GDM1 (cell line): ENCODE data around the gene C3orf70.
"Not testable (repeated sequence)": the region's sequence is repeated elsewhere in the genome, so short reads cannot be mapped to it uniquely, and the experiment has no call there.

Source experiments
- DNase-seq: peaks from one replicate; lab custom pipeline; 2025; lab: John Stamatoyannopoulos, UW

C3orf70 gene

DNA sequence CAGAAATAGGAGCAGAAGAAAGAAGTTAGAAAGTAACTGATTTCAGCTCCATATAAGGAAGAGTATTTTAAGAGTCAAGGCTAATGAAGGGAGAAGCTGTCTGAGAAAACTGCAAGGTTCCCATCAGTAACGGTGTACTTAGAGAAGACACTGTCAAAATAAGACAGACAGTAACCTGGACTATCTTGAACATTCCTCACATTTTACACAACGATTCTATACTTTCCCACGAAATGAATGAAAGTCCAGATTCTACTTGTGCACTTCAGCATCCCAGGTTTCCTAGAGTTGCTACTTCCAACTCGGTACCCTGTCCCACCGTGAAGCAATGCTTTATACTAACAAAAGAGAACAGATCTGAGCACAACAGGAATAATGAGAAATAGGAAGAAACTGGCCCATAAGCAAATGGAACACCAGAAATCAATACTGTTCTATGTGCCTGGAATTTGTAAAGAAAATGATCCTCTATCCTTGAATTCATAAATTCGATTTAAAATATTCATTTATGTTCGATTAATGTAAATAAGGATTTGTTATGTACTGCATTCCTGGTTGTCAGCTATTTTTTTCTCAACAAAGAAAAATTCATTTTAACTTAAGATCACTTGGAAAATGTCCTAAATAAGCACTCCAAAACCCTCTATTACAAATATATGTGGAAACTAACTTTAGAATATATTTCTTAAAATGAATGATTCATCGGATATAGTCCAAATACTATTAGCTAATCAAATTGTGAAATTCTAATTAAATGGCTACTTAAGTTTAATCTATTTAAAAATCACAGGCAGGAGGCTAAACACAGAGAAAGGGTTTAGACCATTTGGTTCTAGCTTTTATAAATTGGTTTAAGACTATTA, 1.5 kb downstream of the C3orf70 start:
- no peak for DNase-seq

DNA sequence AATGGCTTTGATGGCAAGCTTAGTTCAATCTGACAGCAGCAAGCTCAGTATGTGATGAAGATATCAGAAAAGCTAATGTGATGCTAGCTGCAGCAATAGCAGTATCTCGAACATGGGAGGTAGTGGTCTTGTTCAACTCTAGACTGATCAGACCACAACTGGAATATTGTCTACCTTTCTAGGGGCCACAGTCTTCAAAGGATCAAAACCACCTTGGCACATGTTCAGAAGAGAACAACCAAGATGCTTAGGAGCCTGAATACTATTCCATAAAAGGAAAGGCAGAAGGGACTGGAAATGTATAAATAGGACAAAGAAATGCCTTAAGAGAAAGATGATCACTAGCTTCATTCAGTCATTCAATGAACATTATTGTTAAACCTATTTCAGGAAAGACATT, 2.3 kb downstream of the C3orf70 start:
- no peak for DNase-seq

DNA sequence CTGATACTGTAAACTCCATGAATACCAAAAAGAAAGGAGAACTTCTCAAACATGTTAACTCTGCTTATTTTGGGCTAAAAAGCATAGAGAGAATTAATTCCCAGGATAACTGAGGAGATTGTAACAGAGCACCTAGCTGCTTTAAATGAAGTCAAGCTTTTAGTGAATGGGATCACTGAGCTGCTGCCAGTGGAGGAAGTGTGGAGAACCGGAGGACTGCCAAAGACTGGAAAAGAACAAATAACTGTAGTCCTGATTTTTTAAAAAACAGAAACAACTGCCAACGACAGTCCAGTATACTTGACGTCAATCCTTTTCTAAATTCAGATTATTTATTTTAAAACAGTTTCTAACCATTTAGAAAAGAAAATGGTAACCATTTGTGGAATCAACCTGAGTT, 3.3 kb downstream of the C3orf70 start:
- DNase-seq: no peak

DNA sequence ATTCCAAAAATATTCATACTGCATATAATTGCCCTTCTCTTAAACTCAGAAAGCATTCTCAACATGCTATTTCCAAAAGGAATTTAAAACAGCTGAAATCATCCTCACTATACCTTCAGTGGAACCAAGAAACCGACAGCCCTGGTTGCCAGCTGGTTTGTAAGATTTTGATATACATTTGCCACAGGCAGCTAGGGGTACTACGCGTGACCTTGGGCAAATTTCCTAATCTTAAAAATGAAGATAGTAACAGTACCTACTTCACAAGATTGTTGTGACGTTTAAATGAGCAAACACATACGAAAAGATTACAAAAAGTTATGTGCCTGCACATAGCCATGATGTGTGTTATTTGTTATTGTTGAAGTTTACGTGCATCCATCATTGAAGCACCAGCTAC, 7.3 kb downstream of the C3orf70 start:
- no peak for DNase-seq

DNA sequence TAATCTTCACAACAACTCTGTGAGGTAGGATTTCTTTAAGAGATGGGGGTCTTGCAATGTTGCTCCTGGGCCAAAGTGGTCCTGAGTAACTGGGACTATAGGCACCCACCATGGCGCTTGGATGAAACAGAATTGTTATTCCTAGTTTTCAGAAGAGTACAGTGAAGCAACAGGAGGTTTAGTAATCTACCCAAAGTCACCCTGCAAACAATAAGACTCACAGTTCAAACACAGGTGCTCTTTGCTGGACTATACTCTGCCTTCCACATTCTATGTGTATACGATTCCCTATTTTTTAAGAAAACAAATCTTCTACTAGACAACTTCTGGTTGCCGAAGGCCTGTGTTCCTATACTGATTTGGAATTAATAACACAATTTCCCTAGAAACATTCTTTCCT, 8.1 kb downstream of the C3orf70 start:
- no peak for DNase-seq

DNA sequence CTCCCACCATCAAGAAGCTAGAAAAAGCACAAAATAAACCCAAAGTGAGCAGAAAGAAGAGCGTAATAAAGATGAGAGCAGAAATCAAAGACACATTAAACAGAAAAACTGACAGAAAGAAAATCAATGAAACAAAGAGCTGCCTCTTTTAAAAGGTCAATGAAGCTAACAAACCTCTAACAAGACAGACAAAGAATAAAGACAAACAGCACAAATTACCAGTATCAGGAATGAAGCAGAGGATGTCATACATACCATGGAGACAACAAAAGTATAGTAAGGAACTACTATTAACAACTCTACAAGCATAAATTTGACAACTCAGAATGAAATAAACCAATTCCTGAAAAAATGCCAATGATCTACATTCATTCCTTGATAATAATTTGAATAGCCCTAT, 15.0 kb downstream of the C3orf70 start:
- no peak for DNase-seq

DNA sequence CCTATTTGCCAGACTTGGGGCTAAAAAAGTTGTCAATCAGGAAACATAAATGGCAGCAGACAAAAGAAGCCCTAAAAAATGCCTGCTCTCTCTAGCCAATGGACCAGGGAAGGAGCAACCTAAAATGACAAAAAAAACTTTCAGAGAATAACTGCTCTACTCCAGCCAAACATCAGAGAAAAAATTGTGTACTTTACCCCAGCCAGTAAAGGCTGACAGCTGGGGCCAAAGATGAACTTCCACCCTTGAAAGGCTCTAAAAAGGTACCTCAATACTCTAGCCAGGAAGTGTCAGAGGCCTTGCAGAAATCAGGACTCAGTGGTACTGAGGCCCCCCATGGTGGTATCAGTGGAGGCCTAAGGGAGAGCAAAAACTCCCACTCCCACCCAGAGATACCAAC, 18.4 kb downstream of the C3orf70 start:
- no peak for DNase-seq

DNA sequence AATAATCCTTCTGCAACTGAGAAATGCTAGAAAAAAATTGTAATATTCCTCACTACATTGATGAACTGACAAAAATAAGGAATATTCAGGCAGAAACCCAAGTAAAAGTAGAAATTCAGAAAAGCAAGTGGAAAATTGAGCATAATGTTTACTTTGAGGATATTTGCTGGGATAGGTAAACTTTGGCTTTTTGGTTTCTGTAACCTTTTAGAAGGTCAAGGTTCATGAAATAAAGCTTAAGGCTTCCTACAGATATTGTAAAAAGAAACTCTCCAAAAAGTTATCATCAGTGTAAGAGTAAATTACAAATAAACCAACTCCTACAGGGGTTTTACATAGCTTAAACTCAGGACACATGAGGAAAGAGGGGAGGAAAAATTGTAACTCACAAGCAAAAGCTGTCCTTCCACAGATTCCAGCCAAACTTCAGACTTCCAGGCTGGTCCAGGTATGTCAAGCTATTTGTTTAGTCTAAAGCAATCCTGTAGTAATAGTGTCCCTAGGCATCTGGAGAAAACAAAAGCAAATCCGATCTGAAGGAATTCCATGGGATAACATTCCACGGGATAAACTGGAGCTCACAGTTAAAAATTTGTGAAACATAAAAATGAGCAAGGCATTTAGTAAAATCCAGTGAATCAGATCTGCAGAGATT, 21.1 kb downstream of the C3orf70 start:
- no peak for DNase-seq

DNA sequence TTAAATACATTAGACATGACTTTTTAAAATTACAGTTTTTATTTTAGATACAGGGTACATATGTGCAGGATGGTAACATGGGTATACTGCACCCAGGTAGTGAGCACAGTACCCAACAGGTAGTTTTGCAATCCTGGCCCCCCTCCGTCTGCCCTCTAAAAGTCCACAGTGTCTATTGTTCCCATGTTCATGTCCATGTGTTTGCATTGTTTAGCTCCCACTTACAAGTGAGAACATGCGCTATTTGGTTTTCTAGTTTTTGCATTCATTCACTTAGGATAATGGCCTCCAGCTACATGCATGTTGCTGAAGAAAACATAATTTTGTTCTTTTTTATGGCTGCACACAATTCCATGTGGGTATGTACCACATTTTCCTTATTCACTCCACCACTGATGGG, 23.8 kb downstream of the C3orf70 start:
- DNase-seq: no peak

DNA sequence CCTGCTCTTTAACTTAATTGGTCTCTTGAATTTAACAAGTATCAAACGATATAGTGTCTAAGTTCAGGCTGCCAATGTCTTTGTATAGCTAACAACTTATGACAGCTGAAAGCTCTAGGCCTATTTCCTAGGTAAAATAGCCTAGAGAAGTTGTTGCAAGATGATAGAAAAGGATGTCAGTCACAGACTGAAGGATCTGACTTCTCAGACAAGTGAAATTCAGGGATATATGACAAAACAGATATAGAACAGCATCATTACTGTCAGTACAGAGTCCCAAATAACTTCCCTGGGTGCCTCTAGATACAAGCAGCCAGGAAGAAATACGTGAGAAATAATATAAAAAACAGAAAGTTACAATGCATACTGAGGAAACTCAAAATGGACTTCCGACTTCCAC, 26.7 kb downstream of the C3orf70 start:
- no peak for DNase-seq

DNA sequence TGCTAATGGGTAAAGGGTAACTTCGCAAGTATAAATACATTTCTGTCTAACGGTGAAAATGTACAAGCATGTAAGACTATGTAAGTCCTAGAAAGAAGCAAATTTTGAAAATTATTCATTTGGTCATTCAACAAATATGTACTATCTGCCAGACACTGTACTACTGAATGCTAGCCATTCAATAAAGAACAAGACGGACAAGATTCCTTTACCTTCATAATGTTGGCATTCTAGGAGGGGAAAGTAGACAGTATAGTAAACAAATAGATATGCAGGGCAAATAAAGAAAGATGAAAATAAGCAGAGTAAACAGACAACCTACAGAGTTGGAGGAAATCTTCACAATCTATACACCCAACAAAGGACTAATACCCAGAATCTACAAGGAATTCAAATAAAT, 32.7 kb downstream of the C3orf70 start:
- DNase-seq: no peak

DNA sequence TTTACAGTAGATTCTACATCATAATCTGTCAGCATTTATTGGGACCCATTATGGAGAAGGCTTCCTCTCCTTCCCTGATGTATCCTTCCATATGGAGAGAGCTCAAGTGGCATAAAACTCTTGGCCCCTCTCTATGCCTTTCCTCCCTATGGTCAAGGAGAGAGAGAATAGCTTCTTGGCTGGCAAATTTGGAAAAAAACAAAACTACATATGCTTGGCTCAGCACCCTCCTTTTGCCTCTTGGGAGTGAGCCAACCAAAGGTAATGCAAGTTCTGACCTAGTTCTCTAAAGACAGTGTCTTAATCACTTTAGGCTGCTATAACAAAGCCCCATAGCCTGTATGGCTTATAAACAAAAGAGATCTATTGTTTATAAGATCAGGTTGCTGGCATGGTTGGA, 37.5 kb downstream of the C3orf70 start:
- no peak for DNase-seq

DNA sequence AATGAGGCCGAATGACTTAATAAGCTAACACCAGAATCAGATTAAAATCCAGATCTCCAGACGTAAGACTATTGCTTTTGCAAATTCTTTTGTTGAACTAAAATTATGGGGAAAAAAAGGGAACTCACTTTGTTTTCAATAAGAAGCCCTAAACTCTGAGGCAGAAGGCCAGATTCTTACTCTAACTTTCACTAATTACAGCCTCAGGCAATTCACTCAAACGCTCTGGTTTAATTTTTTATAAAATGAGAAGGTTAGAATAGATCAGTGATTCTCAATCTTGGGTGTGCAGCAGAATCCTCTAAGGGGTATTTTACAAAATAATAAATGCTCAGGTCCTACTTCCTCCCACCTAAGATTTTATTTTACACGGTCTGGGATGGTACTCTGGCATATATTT, 38.1 kb downstream of the C3orf70 start:
- DNase-seq: no peak

DNA sequence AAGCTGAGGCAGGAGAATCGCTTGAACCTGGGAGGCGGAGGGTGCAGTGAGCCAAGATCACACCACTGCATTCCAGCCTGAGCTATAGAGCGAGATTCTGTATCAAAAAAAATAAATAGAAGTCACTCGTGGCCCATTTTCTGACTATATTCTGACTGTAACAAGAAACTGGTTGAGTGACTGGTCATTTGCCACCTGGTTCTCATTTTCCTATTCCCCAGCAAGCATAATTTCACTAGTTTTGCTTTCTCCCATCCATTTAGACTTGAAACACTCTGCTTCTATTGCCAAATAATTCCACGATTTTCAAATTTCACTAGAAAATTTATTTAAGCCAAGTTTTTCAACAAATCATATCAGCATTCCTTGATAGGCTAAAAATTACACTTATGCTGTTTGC, 40.7 kb downstream of the C3orf70 start:
- DNase-seq: no peak

DNA sequence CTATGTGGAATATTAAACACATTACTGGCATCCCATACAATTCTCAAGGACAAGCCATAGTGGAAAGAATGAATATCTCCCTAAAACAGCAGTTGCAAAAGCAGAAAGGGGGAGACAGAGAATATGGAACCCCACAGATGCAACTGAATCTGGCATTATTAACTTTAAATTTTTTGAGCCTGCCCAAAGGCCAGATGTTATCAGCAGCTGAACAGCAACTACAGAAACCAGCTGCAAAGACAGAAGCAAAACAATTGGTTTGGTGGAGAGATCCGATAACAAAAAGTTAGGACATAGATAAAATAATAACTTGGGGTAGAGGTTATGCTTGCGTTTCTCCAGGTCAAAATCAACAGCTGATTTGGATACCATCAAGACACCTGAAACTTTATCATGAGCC, 43.8 kb downstream of the C3orf70 start:
- DNase-seq: not testable (repeated sequence)

DNA sequence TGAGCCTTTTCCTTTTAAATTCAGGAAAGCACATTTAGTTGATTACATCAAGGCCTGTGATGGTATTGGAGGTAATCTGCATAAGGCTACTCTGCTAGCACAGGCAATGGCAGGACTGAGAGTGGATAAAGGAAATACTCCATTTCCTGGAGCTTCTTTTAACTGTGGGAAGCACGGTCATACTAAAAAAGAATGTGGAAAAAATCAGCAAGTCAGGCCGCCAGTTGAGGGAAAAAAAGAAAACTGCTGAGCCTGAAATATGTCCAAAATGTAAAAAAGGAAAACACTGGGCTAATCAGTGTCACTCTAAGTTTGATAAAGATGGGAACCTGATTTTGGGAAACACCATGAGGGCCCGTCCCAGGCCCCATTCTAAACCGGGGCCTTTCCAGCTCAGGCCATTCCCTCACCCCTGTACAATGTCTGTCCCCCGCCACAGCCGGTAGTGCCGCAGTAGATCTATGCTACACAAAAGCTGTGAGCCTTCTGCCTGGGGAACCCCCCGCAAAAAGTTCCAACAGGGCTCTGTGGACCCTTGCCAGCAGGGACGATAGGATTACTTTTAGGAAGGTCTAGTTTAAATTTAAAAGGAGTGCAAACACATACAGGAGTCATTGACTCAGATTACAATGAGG, 46.5 kb downstream of the C3orf70 start:
- DNase-seq: not testable (repeated sequence)

DNA sequence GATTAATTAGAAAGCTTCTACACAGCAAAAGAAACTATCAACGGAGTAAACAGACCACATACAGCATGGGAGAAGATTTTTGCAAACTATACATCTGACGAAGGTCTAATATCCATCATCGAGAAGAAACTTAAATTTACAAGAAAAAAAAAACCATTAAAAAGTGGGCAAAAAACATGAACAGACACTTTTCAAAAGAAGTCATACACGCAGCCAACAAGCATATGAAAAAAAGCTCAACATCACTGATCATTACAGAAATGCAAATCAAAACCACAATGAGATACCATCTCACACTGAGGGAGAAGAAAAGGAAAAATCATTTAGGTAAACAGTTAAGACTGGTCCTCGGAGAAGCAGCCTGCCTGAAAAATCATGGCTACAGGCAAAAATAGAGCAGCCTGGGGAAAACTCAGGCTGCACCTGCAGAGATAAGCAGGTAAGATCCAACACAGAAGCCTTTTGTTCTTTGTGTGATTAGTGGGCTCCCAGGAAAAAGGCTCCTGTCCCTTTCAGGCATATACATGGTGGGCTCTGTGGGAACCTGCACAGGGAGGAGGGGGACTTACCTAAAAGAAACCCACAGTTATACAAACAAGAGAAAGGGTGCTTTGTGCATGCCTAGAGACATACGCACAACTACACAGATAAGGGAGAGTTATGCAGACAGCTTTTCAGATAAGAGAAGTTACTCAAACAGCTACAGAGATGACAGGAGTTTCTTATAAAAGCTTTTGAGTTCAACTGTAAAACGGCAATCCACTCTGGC, 49.3 kb downstream of the C3orf70 start:
- no peak for DNase-seq

DNA sequence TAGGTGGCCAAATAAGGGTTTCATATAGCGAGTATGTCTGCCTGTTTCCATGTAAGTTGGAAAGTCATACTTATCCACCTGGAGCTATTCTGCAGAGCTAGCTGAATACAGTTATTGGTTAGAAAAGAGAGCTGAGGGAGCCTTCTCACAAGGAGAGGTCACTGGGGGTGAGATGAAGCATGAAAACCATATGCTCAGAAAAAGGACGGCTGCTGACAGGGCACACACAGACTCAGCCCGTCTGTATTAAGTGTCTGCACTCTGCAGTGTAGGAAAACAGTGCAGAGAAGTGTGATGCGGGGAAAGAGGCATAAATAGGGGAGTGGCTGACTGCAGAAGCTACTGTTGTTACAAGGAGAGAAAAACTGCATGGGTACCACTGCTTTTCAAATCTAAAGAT, 58.2 kb downstream of the C3orf70 start:
- no peak for DNase-seq

DNA sequence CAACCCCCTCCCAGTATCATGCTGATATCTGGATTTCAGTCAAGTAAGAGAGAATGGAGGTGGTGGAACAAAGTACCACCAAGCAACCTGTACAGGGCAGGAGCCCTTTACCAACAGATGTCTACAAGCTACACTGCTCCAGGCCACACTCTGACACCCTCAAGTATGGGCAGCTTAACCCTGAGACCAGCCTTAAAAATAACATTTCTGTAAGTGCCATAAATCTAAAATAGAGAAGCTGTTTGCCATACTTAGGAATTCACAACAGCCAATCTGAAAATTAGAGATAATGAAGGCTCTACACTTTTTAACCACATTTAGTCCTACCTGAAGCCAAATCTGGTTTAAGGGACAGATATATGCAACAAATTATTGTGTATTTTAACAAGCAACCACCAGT, 59.7 kb downstream of the C3orf70 start:
- no peak for DNase-seq

DNA sequence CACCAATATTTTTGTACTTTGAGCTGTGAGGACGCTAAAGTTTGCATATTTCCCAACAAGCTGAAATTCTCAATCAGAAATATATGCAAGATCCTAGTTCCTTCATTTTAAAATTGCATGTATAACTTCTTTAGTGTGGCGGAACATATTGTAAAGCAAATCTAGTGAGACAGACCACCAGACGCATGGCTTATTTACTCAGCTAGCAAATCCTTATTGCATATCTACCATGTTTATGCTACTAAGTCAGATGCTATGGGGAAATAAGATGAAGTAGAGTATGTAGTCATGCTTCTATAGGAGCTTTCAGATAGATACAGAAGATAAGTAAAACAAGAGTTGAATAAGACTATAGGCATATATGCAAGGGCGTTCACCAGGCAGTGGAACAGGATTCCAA, 62.0 kb downstream of the C3orf70 start:
- no peak for DNase-seq

DNA sequence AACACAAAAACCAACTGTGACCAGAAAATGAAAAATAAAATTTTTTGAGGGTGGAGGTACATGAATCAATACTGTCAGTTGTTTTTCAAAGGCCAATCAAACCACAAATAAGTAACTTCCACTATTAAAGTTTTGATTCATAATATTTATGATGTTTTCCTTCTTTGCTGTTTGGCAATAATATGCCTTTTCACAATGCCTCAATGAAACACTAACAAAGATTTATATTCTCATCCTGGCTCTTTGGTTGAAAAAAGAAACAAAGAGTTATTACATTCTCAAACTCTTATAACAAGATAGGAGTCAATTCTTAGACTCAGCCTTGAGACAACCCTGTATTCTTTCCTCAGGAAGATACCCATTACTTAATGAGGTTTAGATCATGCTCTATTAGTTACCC, 63.1 kb downstream of the C3orf70 start:
- no peak for DNase-seq

DNA sequence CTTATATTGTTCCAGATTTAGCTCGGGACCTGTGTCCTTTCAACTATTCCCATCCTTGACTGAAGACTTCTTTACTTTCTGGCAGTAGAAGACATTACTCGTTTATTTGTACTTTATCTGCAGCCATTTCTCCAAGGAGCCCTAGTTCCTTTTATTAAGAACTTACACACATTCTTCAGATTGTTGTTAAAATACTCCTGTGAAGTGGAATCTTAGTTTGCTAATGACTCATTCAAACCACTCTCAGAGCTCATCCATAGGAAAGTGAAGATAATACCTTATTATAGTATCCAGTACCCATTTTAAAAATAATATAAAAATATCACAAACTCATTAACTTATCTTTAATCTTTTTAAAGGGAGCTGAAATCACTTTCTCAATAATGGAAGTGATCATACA, 63.5 kb downstream of the C3orf70 start:
- no peak for DNase-seq

DNA sequence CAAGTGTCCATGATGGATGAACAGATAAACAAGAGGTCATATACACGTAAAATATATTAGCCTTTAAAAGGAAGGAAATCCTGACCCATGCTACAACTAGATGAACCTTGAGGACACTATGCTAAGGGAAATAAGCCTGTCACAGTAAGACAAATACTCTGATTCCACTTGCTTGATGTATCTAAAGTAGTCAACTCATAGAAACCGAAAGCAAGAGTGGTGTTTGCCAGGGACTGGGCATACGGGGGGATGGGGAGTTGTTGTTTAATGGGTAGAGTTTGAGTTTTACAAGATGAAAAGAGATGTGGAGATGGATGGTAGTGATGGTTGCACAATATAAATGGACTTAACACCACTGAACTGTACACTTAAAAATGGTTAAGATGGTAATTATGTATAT, 65.4 kb downstream of the C3orf70 start:
- no peak for DNase-seq
